OCI-LY3 (cell line): ENCODE results near the gene MTA1.
A peak's percentile ranks its signal among the peaks of the same experiment; 100 is the strongest.

Experiments
- H2AFZ ChIP-seq: fragments of 200-600, 300-600 bp; shearing (Covaris generic); 2 replicates; pipeline ENCODE4 v1.6.0; 2014; ENCODE audit warnings: antibody characterized with exemption, low read depth, low read length
- H3K27ac ChIP-seq: fragments of 200-600, 300-600 bp; sonication (generic); 2 replicates; pipeline ENCODE4 v1.5.1; 2014; ENCODE audit warnings: mild to moderate bottlenecking, low read length, moderate library complexity, mixed read lengths
- H3K27me3 ChIP-seq: fragments of 200-600, 300-600 bp; sonication (generic); 2 replicates; pipeline ENCODE4 v1.6.1; 2014; ENCODE audit warnings: low read depth, low read length, mixed read lengths
- H3K36me3 ChIP-seq: fragments of 200-600, 300-600 bp; sonication (generic); replicated peaks from 2 replicates; pipeline ENCODE3; 2014; ENCODE audit warnings: low read depth, low read length, mixed read lengths
- H3K4me1 ChIP-seq: fragments of 300-600, 200-600 bp; sonication (generic); 2 replicates; pipeline ENCODE4 v1.6.1; 2014; ENCODE audit warnings: low read length, mixed read lengths
- H3K4me2 ChIP-seq: fragments of 200-600, 300-600 bp; sonication (generic); 2 replicates; pipeline ENCODE4 v1.6.1; 2014; ENCODE audit warnings: low read length, mixed read lengths
- H3K4me3 ChIP-seq: fragments of 300-600, 200-600 bp; sonication (generic); 2 replicates; pipeline ENCODE4 v1.5.1; 2014; ENCODE audit warnings: antibody characterized with exemption, mild to moderate bottlenecking, low read length, moderate library complexity
- H3K79me2 ChIP-seq: fragments of 300-600, 200-600 bp; shearing (Covaris generic); 2 replicates; pipeline ENCODE4 v1.6.1; 2014; ENCODE audit warnings: mild to moderate bottlenecking, low read length, mixed read lengths
- H3K9ac ChIP-seq: fragments of 300-600, 200-600 bp; shearing (Covaris generic); 2 replicates; pipeline ENCODE4 v1.6.0; 2014; ENCODE audit warnings: mild to moderate bottlenecking, low read length, moderate library complexity
- H3K9me3 ChIP-seq: fragments of 200-600, 300-600 bp; shearing (Covaris generic); 2 replicates; pipeline ENCODE4 v1.6.1; 2014; ENCODE audit warnings: low read length, mixed read lengths; ENCODE audit not compliant: insufficient read depth
- H4K20me1 ChIP-seq: fragments of 200-600, 300-600 bp; sonication (generic); 2 replicates; pipeline ENCODE4 v1.6.1; 2016; ENCODE audit warnings: low read length, mixed read lengths; ENCODE audit not compliant: insufficient read depth
- EZH2phosphoT487 ChIP-seq: fragments of 200-600 bp; shearing (Covaris generic); IDR thresholded peaks from 2 replicates; pipeline ENCODE4 v1.6.1; 2018; ENCODE audit warnings: antibody characterized with exemption, mixed run types, low read depth
- TF ChIP-seq, protein P1 (sequence below): fragments of 200-600, 300-600 bp; sonication (generic); IDR thresholded peaks from 2 replicates; pipeline ENCODE4 v1.5.1; 2014; ENCODE audit warnings: antibody characterized with exemption, low read length, low read depth

The MTA1 gene

DNA sequence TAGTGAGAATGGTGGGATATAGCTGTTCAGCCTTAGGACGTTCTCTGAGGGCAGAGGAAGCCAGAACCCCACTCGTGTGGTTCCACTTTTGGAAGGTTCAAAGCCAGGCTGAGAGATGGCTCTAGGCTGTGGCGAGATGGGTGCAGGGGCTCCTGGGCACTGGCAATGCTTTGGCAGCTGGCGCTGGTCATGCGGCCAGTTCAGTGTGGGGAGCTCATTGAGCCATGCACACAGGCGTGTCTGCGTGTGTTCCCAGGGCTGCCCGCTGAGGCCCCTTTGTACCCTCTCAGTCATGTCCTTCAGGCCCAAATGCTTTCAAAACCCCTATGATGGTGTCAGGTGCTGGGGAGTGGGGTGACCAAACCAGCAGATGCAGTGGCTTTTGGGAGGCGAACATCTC lies 19.6 kb upstream of the MTA1 start:
- Histone ChIP-seq H3K4me3 (peak overlapping the region; percentile 93; the same call in 1 of the 2 replicates), H3K79me2 (peaks cover 17% of the 10 kb centered on the region), H3K27me3 (no peaks in the 10 kb centered on the region), H3K4me1 (peaks cover 28% of the 10 kb centered on the region), H3K36me3 (peaks cover 45% of the 10 kb centered on the region), H3K9ac (no peak overlapping the region), H2AFZ (no peak overlapping the region), H3K27ac (no peak overlapping the region), H3K4me2 (no peak overlapping the region; the same call in 1 of the 2 replicates), H4K20me1 (no peaks in the 10 kb centered on the region), H3K9me3 (peaks cover 10% of the 10 kb centered on the region)
- no peak for TF ChIP-seq EZH2phosphoT487
- TF ChIP-seq, protein P1, sequence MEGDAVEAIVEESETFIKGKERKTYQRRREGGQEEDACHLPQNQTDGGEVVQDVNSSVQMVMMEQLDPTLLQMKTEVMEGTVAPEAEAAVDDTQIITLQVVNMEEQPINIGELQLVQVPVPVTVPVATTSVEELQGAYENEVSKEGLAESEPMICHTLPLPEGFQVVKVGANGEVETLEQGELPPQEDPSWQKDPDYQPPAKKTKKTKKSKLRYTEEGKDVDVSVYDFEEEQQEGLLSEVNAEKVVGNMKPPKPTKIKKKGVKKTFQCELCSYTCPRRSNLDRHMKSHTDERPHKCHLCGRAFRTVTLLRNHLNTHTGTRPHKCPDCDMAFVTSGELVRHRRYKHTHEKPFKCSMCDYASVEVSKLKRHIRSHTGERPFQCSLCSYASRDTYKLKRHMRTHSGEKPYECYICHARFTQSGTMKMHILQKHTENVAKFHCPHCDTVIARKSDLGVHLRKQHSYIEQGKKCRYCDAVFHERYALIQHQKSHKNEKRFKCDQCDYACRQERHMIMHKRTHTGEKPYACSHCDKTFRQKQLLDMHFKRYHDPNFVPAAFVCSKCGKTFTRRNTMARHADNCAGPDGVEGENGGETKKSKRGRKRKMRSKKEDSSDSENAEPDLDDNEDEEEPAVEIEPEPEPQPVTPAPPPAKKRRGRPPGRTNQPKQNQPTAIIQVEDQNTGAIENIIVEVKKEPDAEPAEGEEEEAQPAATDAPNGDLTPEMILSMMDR = no peak

DNA sequence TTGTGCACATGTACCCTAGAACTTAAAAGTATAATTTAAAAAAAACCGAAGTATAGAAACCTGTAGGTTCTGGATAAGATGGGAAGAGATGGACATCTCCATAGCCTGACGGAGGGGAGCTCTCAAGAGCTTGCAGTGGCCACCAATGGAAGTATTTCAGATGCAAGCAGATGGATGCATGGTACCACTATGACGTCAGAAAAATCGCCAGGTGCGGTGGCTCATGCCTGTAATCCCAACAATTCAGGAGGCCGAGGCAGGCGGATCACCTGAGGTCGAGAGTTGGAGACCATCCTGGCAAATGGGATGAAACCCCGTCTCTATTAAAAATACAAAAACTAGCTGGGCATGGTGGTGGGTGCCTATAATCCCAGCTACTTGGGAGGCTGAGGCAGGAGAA lies 17.9 kb upstream of the MTA1 start:
- no peaks in the 10 kb centered on the region for H3K27me3 ChIP-seq
- no peak overlapping the region for H2AFZ ChIP-seq
- H3K27ac ChIP-seq = no peak overlapping the region
- H3K4me1 ChIP-seq = peaks cover 28% of the 10 kb centered on the region
- no peak overlapping the region for H3K4me2 ChIP-seq
- peaks cover 10% of the 10 kb centered on the region for H3K9me3 ChIP-seq
- H3K4me3 ChIP-seq = no peak overlapping the region
- TF ChIP-seq, protein P1 = no peak
- TF ChIP-seq EZH2phosphoT487 = no peak
- peaks cover 45% of the 10 kb centered on the region for H3K36me3 ChIP-seq
- no peak overlapping the region for H3K9ac ChIP-seq
- H3K79me2 ChIP-seq = peaks cover 17% of the 10 kb centered on the region
- H4K20me1 ChIP-seq = no peaks in the 10 kb centered on the region

- Histone ChIP-seq H3K27ac (no peak overlapping the region), H3K79me2 (no peaks in the 10 kb centered on the region), H2AFZ (no peak overlapping the region), H3K27me3 (no peaks in the 10 kb centered on the region), H3K9ac (no peak overlapping the region), H3K36me3 (peaks cover 12% of the 10 kb centered on the region), H3K4me2 (no peak overlapping the region), H3K9me3 (no peaks in the 10 kb centered on the region), H4K20me1 (no peaks in the 10 kb centered on the region), H3K4me3 (no peak overlapping the region), H3K4me1 (peaks cover 18% of the 10 kb centered on the region)
- TF ChIP-seq EZH2phosphoT487 = no peak
- TF ChIP-seq, protein P1 = no peak
Measured at GRCh38 chr14:105408592-105408991, 11.0 kb upstream of the MTA1 start.

GRCh38 chr14:105409364-105409763 lies 10.3 kb upstream of the MTA1 start:
- no peak overlapping the region for H3K9ac ChIP-seq
- H3K36me3 ChIP-seq = peaks cover 7% of the 10 kb centered on the region
- TF ChIP-seq EZH2phosphoT487 = no peak
- TF ChIP-seq, protein P1 = no peak
- no peak overlapping the region for H3K4me3 ChIP-seq
- no peaks in the 10 kb centered on the region for H3K79me2 ChIP-seq
- H3K4me2 ChIP-seq = no peak overlapping the region
- H3K27ac ChIP-seq = no peak overlapping the region
- no peaks in the 10 kb centered on the region for H4K20me1 ChIP-seq
- no peak overlapping the region for H2AFZ ChIP-seq
- H3K9me3 ChIP-seq = no peaks in the 10 kb centered on the region
- H3K4me1 ChIP-seq = peaks cover 16% of the 10 kb centered on the region
- no peaks in the 10 kb centered on the region for H3K27me3 ChIP-seq
